GM18868 (cell line): ENCODE measurements around the gene ZC3H13.

Source experiments
- ATAC-seq: cut with Tn5 transposase; IDR thresholded peaks from one replicate; pipeline ENCODE4 v1.9.1; 2021; ENCODE audit warnings: mild to moderate bottlenecking, moderate library complexity; ENCODE audit not compliant: unreplicated experiment

Gene ZC3H13

GRCh38 chr13:45907503-45907902 lies 145.0 kb downstream of the ZC3H13 start:
- no peak for ATAC-seq
